Activated B cell treated with CpG ODN at 0.5 μM for 24 hours (primary cell): ENCODE measurements around the gene NKX1-1. TPM values are rescaled to one million over a fixed set of nuclear protein-coding genes. Genes with fewer than 3 reads are reported as not detected.

Experiments
- ATAC-seq: fragments of 200-7000 bp; cut with Tn5 transposase; one replicate; pipeline ENCODE4 v1.10.0; 2021; ENCODE audit warnings: low read depth, mild to moderate bottlenecking, moderate library complexity
- CTCF ChIA-PET: fragments of 350-600 bp; sonication (Branson Sonifier 250); formaldehyde crosslinking; loops from one replicate; lab custom pipeline; 2021; ENCODE audit warnings: antibody characterized with exemption; lab: Charles Lee
- POLR2A ChIA-PET: fragments of 350-600 bp; sonication (Branson Sonifier 250); formaldehyde crosslinking; loops from one replicate; lab custom pipeline; 2021; ENCODE audit warnings: antibody characterized with exemption; lab: Charles Lee
- DNase-seq: peaks from one replicate; pipeline ENCODE4 v3.0.0; 2022
- H3K27ac Mint-ChIP-seq: one replicate; pipeline ENCODE4 v1.8.0; 2020; ENCODE audit warnings: mixed read lengths
- H3K27me3 Mint-ChIP-seq: one replicate; pipeline ENCODE4 v1.8.0; 2021; ENCODE audit warnings: mixed read lengths
- H3K36me3 Mint-ChIP-seq: one replicate; pipeline ENCODE4 v1.8.0; 2021; ENCODE audit warnings: low read depth, mixed read lengths
- H3K4me1 Mint-ChIP-seq: one replicate; pipeline ENCODE4 v1.8.0; 2021; ENCODE audit warnings: mixed read lengths
- H3K4me3 Mint-ChIP-seq: one replicate; pipeline ENCODE4 v1.8.0; 2020; ENCODE audit warnings: mild to moderate bottlenecking, mixed read lengths
- H3K9me3 Mint-ChIP-seq: one replicate; pipeline ENCODE4 v1.8.0; 2020; ENCODE audit warnings: mixed read lengths
- intact Hi-C: fragments of 100-400 bp; cut with micrococcal nuclease; formaldehyde crosslinking; loops from one replicate; pipeline ENCODE4 v1.15.1; 2024
- total RNA-seq: library from RNA; stranded (reverse); gene quantifications from 2 replicates; pipeline ENCODE4 v1.2.3, GENCODE V29; 2022
- TF ChIP-seq, protein P1 (sequence below): fragments of 200-600 bp; IDR thresholded peaks from one replicate; pipeline ENCODE4 v1.8.0; 2022; ENCODE audit warnings: antibody characterized with exemption, mild to moderate bottlenecking

NKX1-1 gene
- total RNA-seq, 1 donor from 2014 or later = not detected

DNA sequence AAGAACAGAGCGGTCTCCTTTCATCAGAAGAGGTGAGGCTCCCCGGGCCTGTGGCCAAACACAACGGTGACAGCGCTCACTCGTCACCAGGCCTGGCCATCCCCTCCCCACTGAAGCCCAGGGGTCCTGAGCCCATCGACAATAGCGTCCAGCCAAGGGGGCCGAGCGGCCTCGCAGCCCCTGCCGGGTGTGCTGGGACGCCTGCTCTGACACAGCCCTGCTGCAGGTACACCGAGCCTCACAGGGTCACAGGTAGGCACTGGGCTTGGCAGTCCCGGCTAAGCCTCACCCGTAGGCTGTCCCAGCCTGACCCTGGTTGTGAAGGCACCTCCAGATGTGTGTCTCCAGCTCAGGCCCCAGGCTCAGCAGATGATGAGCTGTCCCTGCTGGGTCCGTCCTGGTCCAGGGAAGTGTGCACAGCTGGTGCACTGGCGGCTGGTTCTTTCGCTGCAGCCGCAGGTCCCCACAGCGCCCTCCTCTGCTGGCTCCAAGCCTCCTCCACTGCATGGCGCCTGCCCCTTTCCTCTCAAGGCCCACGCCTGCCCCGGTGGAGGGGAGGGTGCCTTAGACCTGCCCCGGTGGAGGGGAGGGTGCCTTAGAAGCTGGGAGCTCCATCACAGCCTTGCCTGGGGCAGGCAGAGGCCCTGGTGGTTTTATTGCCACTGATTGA, 37.7 kb downstream of the NKX1-1 start:
- DNase-seq (no peak), ATAC-seq (no peak)
- TF ChIP-seq, protein P1, sequence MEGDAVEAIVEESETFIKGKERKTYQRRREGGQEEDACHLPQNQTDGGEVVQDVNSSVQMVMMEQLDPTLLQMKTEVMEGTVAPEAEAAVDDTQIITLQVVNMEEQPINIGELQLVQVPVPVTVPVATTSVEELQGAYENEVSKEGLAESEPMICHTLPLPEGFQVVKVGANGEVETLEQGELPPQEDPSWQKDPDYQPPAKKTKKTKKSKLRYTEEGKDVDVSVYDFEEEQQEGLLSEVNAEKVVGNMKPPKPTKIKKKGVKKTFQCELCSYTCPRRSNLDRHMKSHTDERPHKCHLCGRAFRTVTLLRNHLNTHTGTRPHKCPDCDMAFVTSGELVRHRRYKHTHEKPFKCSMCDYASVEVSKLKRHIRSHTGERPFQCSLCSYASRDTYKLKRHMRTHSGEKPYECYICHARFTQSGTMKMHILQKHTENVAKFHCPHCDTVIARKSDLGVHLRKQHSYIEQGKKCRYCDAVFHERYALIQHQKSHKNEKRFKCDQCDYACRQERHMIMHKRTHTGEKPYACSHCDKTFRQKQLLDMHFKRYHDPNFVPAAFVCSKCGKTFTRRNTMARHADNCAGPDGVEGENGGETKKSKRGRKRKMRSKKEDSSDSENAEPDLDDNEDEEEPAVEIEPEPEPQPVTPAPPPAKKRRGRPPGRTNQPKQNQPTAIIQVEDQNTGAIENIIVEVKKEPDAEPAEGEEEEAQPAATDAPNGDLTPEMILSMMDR = no peak
- ChIA-PET POLR2A (no interaction called here), CTCF (no interaction called here)
- Mint-ChIP-seq H3K4me1 (no peaks in the 10 kb centered on the region), H3K27me3 (no peaks in the 10 kb centered on the region), H3K27ac (no peak overlapping the region), H3K4me3 (no peak overlapping the region), H3K9me3 (no peaks in the 10 kb centered on the region), H3K36me3 (peaks cover 32% of the 10 kb centered on the region)
- intact Hi-C loops = no loop called here

DNA sequence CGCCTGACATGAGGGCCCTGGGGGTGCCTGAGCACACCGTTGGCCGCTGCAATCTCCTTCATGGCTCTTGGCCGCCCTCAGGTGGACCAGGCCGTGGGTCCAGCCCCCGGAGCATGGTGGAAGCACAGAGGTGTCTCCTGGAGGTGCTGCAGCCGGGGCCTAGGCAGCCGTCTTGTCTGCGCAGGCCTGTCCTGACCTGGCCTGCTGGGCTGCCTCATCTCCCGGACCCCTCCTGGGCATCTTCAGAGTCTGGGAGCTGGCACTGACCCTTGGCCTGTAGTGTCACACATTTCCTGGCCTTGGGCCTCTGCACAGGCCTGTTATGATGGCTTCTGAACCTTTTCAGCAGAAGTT, 38.3 kb downstream of the NKX1-1 start:
- Mint-ChIP-seq H3K27ac (no peak overlapping the region), H3K4me3 (no peak overlapping the region), H3K27me3 (no peaks in the 10 kb centered on the region), H3K4me1 (no peaks in the 10 kb centered on the region), H3K36me3 (peaks cover 26% of the 10 kb centered on the region), H3K9me3 (no peaks in the 10 kb centered on the region)
- ATAC-seq (no peak), DNase-seq (no peak)
- POLR2A ChIA-PET = no interaction called here
- intact Hi-C loops = no loop called here
- TF ChIP-seq, protein P1 = no peak
- CTCF ChIA-PET = no interaction called here

DNA sequence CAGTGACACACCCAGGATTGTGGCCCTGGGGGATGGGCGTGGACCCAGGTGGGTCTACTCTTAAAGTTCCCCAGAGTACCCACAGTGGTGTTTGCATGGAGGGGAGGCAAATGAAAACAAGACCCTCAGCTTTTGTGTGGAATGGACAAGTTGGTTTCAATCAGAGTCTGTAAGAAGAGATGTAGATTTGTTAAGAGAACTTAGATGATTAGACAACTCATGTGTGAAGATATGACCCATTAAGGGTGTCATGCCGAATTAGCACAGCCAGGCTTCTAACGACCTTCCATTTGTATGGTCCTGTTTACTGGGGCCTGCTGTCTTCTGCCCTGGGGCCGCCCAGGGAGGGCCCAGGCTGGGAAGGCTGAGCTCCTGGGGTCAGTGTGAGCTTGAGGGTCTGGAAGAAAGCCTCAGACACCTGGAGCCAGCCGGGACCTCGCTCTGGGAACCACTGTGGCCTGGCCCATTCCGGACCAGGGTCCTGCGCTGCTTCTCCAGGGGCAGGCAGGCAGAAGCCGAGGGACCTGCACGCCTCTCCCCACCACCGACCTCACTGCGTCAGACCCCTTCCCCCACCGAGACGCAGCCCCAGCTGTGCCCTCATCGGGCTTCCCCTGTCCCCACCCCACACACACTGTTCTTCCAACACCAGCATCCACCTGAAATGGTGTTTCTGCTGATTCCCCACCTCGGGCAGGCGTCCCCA, 38.9 kb downstream of the NKX1-1 start:
- DNase-seq = no peak
- H3K4me1 Mint-ChIP-seq = no peaks in the 10 kb centered on the region
- intact Hi-C loops = no loop called here
- H3K36me3 Mint-ChIP-seq = peaks cover 20% of the 10 kb centered on the region
- no peak for ATAC-seq
- no peak overlapping the region for H3K4me3 Mint-ChIP-seq
- TF ChIP-seq, protein P1 = no peak
- ChIA-PET POLR2A (no interaction called here), CTCF (no interaction called here)
- no peaks in the 10 kb centered on the region for H3K27me3 Mint-ChIP-seq
- H3K9me3 Mint-ChIP-seq = no peaks in the 10 kb centered on the region
- no peak overlapping the region for H3K27ac Mint-ChIP-seq

DNA sequence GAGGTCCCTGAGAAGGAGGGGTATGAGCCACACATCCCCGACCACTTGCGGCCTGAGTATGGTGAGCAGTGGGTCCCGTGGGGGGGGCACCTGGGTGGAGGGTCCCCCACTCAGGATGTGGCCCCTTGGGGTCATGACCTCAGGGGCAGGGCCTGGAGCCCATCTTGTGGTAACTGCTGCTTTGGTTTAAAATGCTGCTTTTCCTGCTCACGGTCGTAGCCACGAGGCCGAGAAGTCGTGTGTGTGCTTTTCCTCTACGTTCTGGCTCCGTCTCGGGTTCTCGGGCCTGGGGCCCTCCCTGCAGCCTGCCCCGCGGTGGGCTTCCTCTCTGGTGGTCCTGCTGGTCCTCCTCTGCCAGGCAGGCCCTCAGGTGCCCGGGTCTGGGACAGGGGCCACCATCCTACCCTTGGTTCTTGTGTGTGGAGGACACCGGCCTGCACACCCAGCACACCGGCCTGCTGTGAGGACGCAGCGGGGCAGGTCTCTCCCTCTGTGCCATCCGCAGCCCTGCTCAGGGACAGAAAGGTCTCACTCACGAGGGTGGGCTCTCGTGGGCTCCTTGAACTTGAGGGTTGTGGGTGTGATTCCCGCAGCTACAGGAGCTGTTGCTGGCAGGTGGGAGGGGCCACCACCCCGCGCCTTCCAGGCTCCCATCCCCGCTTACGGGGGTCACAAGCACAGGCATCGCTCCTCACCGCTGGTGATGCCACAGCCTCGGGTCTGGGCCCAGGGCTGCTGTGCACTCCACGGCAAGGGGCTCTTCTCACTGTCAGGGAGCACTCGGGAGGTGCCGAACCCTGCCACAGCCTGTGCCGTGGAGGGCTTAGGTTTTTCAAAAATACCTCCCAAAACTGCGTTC, 39.6 kb downstream of the NKX1-1 start:
- TF ChIP-seq, protein P1 = no peak
- ChIA-PET CTCF (no interaction called here), POLR2A (no interaction called here)
- no peak for ATAC-seq
- Mint-ChIP-seq H3K27ac (no peak overlapping the region), H3K4me1 (no peaks in the 10 kb centered on the region), H3K4me3 (no peak overlapping the region), H3K36me3 (peaks cover 18% of the 10 kb centered on the region), H3K27me3 (no peaks in the 10 kb centered on the region), H3K9me3 (no peaks in the 10 kb centered on the region)
- intact Hi-C loops = no loop called here
- no peak for DNase-seq
